CD4-positive, alpha-beta T cell treated with Interleukin-15 for 4 hours (primary cell): ENCODE measurements around the gene SLCO3A1.

Experiments used
- DNase-seq: peaks from one replicate; pipeline ENCODE4 v3.0.0-alpha.2; 2020; ENCODE audit warnings: low spot score

Gene SLCO3A1

DNA sequence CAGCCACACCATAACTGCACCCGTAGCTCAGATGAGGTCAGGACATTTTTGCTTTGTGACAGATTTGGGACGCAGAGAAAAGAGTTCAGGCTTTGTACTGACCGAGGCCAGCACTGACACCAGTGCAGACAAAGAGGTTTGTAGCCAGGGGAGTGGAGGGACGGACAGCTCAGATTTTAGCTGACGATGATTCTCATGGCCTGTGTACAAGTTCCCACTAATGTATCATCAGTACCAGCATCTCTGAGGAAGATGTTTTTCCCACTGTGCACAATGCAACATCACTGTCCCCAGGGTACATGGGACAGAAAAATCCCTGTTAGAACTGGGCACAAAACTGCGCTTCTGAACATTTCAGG lies 112.7 kb downstream of the SLCO3A1 start:
- no peak for DNase-seq

DNA sequence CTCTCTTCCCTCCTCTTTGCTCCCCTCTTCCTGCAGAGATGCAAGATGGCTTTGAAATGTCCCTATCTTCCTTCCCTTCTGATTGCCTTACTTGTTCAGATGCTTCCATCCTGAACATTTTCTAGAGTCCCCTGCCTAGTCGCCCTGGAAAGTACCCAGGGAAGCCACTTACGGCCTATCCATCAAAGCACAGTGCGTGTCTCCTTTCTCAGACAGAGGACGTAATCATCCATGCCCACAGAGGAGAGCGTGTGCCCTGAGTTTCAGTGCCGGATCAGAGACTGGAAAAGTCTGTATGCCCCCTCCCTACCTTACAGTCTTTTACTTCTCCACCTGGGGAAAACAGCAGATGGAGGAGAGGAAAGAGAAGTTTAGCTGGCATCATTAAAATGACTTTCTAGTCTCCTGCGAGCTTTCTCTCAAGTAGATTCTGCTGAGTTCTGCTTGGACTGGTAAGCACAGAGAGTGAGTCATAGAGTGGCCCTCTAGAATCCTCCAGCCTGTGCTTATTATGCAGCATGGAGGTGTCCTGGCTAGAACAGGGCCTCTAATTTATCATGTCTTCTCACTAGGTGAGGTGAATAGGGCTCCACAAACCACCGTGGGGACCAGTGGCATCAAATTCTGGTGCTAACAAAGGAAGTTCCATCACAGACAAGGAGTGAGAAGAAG lies 114.6 kb downstream of the SLCO3A1 start:
- DNase-seq: no peak

DNA sequence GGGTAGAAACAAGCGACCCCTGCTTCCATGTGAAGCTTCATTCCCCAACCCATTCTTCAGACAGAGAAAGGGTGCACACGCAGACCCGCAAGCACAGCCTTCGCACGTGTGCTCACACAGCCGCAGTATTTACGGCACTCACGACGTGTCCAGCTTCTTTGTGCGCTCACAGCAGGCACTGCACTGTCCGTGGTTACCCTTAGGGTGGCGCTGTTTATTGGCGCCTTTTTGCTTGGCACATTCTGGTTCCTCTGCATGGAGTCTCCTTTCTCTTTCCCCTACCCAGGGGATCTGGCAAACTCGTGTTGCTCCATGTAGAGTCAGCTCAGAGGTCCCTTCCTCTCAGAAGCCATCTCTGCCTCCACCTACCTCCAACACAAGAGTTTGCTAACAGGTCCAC lies 115.1 kb downstream of the SLCO3A1 start:
- DNase-seq: no peak

DNA sequence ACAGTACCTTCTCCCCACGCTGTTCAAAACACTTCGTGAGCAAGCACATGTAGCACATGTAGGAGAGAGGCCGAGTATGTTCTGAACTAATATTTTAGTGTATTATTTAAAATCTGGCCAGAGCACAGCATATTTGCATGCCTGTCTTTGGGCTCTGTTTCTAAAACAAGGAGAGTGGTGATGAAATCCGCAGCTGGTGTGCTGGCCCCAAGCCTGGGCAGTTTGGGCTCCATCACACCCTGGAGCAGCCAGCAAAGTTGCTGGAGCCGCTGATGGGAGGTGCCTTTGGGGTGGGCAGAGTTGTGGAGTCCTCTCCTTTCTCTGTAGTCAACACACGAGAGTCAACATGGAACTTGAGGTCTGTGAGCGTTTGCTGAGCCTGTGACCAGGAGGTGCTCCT lies 116.6 kb downstream of the SLCO3A1 start:
- no peak for DNase-seq

DNA sequence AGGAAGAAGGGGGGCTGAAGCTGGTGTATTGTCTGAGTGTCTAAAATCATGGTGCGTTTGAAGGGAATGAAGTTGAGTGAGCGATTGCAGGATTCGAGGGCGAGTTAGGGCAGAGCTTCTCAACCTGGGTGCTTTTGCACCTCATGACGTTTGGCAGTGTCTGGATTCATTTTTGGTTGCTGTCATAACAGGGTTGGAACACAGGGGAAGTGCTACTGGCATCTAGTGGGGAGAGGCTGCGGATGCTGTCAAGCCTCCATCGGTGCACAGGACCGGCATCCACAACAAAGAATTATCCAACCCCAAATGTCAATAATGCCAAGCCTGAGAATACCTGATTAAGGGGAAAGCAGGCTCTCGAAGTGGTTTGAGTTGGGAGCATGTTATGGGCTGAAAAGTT lies 120.0 kb downstream of the SLCO3A1 start:
- DNase-seq: no peak

DNA sequence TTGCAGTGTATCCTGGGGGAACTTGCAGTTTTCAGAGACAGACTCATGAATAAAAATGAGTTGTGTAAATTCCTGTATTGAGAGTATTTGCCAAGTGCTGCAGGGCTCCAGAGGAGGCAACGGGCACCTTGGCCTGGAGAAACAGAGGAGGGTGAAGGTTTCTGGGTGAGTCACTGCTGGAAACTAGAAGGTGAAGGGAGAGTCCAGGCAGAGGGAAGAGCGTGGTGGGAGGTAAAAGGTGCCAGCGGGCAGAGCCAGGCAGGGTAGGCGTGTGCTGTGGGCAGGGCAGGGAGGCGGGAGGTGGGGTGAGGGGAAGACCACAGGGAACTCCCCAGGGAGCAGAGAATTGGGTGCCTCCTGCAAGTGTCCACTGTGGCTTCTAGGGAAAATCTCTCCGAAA lies 120.8 kb downstream of the SLCO3A1 start:
- no peak for DNase-seq

DNA sequence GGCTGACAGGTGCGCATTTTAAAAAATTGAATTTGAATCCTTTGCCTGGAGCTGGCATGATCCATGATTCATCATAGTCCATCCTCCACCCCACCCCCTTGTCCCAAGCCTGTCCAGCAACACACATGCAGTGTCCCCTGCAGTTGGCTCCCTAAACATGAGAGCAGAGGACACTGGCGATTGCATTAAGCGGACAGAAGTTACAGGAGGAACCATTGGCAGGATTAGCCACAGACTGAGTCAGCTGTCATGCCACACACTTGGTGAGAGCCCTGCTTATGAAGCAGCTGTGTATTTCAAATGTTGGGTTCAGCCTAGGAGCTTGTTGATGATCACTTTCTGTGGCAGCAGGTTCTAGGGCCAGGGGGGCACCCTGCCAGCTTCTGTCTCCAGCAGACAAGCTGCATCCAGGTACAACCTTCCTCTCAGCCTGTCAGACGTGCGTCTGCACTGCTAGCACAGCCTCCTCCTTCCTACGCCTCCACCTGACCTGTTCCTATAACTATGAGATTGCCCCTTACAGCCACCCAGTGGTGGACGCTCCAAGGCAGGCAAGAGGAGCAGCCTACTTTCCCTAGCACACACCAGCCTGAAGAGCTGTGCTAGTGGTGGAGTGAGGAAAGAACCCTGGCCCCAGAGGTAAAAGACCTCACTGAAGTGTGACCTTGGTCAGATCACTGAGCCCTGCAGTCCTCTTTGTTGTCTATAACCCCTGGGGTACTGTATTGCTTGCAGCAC lies 121.9 kb downstream of the SLCO3A1 start:
- DNase-seq: no peak

DNA sequence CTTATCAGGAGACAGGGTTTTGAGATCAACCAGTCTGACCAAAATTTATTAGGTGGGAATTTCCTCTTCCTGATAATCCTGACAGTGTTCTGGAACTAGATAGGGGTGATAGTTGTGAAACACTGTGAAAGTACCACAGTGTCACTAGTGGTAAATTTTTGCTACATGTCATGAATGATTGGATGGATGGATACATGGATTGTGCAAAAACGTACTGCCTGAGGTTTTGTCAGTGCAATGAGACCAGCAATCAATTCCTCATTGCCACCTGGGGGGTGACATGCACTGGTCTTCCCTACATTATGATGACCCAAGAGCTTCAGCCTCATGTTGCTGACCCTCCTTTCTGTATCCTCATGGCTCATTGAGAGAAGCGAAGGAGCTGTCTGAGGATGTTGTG lies 123.5 kb downstream of the SLCO3A1 start:
- no peak for DNase-seq

DNA sequence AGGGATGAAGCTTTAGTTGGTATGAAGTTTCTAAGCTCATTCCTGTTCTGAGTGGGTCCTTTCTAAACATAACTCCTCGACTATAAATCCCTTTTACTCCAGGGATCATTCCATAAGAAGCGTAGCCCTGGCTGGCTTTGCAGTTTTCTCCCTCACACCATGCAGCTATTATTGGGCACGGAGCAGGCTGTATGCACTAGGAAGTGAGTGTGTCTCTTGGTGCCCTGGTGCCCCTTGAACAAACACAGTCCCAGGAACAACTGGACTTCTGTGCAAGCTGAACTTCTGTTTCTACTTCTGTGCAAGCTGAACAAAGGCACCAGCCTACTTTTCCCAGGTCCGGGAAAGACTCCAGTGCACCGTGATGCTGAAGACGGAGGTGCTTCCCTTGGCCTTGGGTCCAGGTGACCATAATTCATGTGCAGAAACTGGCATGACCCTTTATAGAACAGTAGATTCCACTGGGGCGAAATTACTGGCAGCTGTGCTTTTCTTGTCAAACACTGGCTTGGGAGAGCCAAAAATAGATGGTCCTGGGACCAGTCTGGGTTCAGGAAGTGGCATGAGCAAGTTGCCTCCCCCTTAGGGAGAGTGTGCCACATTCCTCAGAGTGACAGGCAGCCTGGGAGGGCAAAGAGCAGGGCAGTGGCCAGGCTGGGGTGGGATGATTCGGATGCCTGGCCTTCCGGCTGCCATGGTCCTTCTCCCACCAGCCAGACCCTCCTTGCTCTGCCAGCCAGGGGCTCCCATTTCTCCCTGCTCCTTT lies 127.2 kb downstream of the SLCO3A1 start:
- no peak for DNase-seq

DNA sequence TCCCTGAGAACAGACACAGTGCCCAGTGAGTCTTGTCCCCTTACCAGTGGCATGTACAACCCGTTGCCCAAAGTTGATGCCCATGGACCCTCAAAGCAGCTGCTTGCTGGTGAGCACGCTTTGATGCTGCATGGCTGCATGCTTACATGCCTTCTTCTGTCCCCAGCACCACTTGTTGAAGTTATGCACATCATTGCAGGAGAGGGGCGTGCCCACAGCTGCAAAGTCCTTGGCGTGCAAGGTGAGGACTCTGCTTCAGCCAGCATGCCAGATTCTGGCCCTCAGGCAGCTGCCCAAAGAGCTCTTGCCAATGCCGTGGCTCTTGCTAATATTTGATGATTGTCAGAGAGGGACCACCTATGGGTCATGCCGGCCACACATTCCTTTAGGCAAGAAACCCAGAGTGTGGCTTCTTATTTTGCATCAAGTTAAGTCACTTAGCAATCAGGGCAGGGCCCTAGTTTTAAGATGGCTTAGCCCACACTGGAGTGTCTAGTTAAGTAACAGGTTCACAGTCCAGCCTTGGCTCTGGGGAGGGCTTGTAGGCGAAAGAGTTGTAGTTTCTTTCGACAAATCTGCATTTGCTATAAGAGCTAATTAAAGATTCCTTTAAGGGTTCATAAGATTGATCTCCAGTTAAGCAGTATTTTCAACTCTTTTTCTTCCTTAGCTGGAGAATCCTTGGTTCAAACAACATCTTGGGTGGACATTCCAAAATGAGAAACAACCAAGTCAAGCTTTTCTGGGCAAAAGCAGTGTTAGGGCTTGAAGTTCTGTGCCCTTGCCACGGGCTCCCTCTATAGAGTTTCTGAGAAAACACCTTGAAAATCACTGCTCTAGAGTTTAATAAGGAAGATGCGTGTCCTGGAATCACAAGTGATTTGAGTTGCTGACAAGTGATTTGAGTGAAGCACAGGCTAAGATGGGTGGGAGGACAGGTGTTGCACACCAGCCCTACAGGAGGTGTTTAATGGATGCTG lies 128.6 kb downstream of the SLCO3A1 start:
- no peak for DNase-seq

DNA sequence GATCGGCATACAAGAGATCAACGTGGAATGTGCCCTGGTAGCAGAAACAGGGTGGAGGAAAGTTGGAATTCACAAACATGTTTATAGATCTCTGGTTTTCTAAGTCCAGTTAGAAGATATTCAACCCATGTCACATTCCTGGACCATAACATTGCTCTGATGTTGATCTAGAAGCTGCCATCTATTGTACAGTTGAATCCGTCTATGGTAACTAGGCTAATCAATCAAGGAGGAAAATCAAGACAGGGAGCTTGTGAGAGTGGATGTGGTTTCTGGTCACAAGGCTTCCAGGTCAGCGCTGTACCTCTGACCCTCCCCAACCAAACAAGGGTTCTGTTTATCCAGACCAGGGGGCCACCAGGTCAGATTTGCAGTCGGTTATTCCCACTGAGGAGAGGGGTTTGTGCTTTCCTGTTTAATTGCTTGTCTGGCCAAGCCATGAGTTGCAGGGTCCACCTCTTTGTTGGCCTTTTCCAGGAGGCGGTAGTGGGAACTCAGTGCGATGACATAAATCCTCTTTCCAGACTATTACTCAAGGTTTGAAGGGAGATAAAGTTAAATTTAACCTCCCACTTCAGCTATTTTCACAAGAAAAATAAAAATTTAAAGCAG lies 130.3 kb downstream of the SLCO3A1 start:
- no peak for DNase-seq

DNA sequence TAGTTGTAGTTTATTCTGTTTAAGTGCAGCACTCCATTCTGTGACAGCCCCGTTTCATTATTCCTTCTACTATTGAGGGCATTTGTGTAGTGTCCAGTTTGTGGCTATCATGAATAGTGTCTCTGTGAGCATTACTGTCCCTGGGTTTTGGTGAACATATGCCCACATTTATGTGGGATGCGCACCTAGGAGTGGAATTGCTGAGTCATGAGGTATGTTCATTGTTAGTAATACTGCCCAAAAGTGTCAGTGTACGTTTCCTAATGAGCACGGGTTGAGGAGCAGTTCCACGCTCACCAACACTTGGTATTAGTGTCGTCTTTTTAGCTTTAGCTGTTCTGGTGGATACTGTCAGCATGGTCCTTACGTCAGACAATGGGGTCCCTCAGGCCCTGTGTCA lies 131.8 kb downstream of the SLCO3A1 start:
- DNase-seq: no peak

DNA sequence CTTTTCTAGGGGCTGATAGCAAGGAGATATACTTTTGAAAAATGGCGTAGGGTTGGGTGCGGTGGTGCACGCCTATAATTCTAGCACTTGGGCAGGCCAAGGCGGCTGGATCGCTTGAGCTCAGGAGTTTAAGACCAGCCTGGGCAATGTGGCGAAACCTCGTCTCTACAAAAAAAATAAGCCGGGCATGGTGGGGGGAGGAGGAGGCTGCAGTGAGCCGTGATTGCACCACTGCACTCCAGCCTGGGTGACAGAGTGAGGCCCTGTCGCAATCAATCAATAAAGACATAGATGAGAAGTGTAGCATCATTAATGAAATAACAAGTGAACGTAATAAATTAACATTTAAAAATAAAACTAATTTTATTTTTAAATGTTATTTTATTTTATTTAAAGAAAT lies 134.6 kb downstream of the SLCO3A1 start:
- DNase-seq: no peak

DNA sequence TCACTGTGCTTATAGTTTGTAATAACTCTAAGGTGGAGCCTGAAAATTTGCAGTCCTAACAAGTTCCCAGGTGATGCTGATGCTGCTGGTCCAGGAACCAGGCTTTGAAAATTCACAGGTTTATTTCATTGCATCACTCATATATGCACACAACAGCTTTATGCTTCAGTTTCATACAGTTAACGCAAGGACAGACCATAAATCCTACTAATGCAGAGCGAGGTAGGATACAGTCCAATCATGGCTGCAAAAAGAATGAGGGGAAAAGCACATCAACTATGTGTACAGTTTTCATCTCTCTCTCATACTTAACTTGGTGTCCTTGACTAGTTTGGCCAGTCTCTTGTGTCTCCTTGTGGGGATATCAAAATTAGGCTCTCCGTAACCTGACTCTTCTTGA lies 135.1 kb downstream of the SLCO3A1 start:
- DNase-seq: no peak

DNA sequence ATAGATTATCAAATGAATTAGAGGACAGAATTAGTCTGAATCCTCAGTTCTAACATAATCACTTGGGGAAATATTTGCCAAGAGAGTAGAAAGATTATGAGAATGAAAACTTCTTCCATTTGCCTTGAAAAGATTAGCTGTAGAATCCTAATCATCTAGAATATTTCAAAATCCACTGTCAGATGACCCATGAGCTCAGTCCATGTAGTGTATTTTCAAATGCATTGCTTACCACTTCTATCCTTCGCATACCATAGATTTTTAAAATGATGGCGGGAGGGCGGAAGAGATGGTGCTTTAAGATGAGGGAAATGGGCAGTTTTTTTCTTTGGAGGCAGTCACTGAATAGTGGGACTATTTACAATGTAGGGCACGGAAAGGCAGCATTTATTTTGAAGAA lies 136.3 kb downstream of the SLCO3A1 start:
- no peak for DNase-seq

DNA sequence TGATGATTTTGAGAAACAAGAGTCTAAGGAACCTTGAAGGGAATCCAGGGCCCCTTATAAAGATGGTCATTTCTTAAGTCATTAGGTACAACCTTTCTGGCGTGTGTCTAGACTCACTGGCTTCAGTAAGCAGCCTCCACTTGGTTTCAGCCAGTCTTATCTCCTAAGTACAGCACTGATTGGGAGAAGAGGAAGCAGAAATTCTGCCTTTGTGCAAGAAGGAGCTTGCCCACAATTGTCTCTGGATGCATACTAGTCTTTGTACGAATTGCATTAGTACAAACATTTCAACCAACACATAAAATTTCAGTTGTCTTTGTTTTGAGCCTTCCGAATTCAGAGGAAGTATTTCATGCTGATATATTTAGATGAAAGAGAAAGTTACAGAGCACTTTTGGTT lies 139.4 kb downstream of the SLCO3A1 start:
- no peak for DNase-seq

DNA sequence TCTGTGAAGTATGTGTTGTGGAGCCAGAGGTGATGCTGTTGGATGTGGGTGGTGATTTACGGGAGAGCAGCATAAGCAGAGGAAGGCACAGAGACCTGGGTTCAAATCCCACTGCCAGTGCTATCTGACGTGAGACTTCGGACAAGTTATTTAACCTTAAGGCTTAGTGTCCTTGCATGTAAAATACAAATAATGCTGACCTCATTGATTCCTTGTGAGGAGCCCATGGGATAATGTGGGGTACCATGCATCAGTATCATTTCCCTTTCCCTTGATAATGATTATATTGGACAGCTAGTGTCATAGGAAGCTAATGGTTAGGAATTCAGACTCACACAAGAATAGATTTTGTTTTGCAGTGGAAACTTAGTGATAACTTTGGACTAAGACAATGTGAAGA lies 141.6 kb downstream of the SLCO3A1 start:
- no peak for DNase-seq

DNA sequence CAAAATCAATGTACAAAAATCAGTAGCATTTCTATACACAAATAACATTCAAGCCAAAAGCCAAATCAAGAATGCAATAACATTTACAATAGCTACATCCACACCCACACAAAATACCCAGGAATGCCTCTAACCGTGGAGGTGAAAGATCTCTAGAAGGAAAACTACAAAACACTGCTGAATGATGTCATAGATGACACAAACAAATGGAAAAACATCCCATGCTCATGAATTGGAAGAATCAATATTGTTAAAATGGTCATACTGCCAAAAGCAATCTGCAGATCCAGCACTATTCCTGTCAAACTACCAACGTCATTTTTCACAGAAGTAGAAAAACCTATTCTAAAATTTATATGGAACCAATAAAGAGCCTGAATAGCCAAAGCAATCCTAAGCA lies 143.7 kb downstream of the SLCO3A1 start:
- DNase-seq: no peak

DNA sequence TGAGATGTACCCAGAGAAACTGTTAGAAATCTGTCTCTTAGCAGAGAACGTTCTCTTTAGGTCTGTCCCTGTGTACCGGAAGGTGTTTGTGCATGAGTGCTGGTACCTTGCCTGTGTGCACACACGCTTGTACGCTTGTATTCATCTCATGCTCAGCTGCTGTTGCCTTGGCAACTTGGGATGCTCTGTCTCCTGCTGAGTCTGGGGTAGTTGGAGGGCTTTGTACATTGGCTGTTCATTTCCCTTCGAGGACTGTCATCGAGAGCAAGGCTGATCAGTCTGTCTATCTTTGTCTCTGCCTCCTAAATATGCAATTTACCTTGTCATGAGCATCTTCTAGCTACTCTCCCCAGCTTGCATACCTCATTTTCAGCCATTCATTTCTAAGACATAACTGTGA lies 147.2 kb downstream of the SLCO3A1 start:
- DNase-seq: no peak

DNA sequence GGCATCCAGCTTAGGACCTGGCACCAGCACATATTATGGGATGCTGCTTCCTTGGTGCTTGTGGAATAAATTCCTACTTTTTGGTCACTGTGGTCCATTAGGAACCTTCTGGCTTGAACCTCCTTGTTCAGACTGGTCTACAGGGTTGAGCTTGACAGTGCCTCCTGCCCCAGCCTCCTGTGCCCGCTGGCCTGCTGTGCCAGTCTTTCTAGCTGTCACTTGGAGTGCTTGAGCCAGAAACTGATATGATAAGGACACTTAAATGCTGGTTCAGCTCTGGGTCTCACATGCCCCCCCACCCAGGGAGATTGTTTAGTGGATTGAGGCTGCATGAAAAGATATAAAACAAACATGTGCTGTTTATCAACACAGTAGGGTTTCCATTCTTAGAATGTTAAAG lies 147.8 kb downstream of the SLCO3A1 start:
- no peak for DNase-seq

DNA sequence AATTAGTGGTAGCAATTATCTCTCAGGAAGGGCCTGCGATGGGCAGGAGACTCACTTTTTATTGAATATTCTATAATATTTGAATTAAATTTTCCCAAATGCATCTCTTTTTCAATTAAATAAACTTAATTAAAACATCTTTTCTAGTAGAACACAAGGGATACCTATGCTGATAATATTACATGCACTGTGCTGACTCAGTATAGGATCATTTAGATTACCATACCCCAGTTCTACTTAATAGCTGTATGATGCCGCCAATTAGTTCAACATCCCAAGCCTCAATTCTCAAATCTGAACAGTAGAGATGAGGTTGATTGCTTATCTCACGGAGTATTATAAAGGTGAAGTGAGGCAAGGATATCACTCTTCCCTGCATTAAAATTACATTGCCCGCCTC lies 149.2 kb downstream of the SLCO3A1 start:
- no peak for DNase-seq
